GM23338 (cell line): ENCODE data around the gene CCR5.

ENCODE experiments used
- CTCF ChIP-seq, 2 experiments: fragments of 200-600 bp in 1 of 2; sonication (generic) in 1 of 2; conservative IDR thresholded peaks; 2 replicates each; pipeline versions ENCODE4 v1.5.1 to v1.6.1; 2016 to 2017; ENCODE audit warnings: antibody characterized with exemption in 2 of 2, low read depth in 2 of 2, mild to moderate bottlenecking in 2 of 2, moderate library complexity in 1 of 2
- EZH2 ChIP-seq: fragments of 200-600 bp; sonication (generic); IDR thresholded peaks from one replicate; pipeline ENCODE4 v1.8.0; 2017; ENCODE audit warnings: antibody characterized with exemption, mild to moderate bottlenecking, low read depth; ENCODE audit not compliant: unreplicated experiment
- EZH2phosphoT487 ChIP-seq: fragments of 200-600 bp; sonication (generic); IDR thresholded peaks from one replicate; pipeline ENCODE4 v1.8.1; 2018; ENCODE audit warnings: antibody characterized with exemption; ENCODE audit not compliant: unreplicated experiment
- JUNB ChIP-seq: IDR thresholded peaks from one replicate; pipeline ENCODE4 v1.6.1; 2016; ENCODE audit warnings: antibody characterized with exemption; ENCODE audit not compliant: unreplicated experiment
- NANOG ChIP-seq: IDR thresholded peaks from 2 replicates; pipeline ENCODE4 v1.6.1; 2016; ENCODE audit warnings: antibody characterized with exemption, borderline replicate concordance
- POLR2AphosphoS5 ChIP-seq: IDR thresholded peaks from 2 replicates; pipeline ENCODE4 v1.6.1; 2016; ENCODE audit warnings: antibody characterized with exemption, low read depth

- no peak for TF ChIP-seq JUNB
- TF ChIP-seq POLR2AphosphoS5: no peak
- TF ChIP-seq CTCF (conservative IDR thresholded peaks at IDR 0.05; ENCODE audit: low read depth in 2 of 2): no peak
- no peak for TF ChIP-seq NANOG
- no peak for TF ChIP-seq EZH2
- TF ChIP-seq EZH2phosphoT487: no peak
Observed at GRCh38 chr3:46420931-46421330, 50.2 kb downstream of the CCR5 start.
